Midbrain (tissue), 1 donor: Measurements from ENCODE around the gene IL11.

Experiments used
- DNase-seq: peaks from one replicate; lab custom pipeline; 2025; lab: John Stamatoyannopoulos, UW

IL11 gene

DNA sequence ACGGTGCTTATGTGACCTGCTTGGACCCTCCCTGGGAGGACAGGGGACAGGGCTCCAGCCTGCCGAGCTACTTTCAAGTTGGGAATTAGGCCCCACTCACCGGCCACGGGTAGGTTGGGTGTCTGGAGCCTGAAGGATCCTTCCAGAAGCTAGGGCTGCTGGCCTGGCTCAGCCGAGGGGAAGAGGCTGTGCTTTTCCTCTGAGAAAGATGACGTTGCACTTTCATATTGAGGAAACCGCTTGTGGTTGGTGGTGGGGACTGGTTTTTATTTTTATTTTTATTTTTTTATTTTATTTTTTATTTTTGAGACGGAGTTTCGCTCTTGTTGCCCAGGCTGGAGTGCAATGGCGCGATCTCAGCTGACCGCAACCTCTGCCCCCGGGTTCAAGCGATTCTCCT, 45.1 kb downstream of the IL11 start, which contains the start of gene TMEM150B:
TSS of gene TMEM150B (minus strand) at position 170 of the 400 bp plus-strand sequence. CDS start 4,305 bp downstream, outside the sequence.
- DNase-seq: peak; percentile 2

DNA sequence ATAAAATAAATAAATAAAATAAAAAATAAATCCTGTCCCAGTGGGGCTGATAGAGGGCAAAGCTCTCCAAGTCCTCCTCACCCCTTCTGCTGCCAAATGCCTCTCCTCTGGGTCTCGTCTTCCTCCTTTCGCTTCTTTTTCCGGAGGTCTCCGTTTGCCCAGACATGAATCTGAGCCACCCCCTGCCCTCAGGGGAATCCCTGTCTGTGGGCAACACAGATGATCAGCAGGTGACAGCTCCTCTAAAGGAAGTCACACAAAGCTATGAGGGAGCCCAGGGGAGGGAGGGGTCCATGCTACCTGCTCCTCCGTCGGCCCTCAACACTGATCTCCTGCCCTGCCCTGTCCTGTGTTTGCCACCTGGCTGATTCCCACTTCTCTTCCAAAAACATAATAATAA, 45.6 kb downstream of the IL11 start:
- no peak for DNase-seq

DNA sequence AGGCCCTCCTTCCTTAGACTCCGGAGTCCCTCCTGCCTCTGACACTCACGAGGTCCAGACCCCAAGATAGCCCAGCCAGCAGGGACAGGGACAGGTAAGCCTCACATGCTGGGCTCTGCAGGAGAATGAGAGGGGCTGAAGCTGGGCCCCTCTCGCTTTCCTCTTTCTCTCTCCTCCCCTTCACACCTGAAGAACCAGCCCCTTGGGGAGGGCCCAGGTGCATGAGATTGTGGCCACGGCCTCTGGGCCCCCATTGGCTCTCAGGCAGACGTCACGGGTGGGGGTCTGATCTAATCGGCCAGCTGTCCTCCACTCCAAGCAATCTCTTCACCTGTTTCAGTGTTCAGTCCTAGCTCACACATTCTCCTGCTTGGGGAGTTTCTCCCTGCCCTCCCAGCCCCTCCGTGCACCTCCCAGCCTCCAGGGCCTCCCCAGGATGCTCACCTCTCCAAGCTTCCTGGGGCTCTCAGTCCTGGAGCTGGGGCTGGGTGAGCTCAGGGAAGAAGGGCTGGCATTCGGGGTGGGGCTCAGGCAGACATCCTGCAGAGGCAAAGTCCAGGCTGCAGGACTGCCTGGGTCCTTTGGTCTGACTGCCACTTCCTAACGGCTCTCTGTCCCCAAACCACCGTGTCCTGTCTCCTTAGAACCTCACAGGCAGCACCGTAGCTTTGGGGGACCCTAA, 47.9 kb downstream of the IL11 start:
- DNase-seq: no peak

GRCh38 chr19:55321466-55322137, 48.7 kb downstream of the IL11 start:
- no peak for DNase-seq

DNA sequence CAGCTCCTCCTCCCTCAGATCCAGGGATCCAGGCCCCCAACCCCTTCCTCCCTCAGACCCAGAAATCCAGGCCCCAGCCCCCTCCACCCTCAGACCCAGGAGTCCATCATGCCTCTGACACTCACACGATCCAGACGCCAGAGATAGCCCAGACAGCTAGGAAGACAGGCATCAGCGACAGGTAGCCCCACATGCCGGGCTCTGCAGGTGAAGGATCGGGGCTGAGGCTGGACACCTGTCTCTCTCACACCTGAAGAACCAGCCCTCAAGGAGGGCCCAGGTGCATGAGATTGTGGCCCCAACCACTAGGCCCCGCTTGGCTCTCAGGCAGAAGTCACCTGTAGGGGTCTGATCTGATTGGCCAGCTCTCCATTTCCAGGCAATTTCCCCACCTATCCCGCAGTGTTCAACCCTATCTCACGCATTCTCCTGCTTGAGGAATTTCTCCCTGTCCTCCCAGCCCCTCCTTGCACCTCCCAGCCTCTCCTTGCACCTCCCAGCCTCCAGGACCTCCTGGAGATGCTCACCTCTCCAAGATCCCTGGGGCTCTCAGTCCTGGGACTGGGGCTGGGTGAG, 49.3 kb downstream of the IL11 start:
- no peak for DNase-seq

DNA sequence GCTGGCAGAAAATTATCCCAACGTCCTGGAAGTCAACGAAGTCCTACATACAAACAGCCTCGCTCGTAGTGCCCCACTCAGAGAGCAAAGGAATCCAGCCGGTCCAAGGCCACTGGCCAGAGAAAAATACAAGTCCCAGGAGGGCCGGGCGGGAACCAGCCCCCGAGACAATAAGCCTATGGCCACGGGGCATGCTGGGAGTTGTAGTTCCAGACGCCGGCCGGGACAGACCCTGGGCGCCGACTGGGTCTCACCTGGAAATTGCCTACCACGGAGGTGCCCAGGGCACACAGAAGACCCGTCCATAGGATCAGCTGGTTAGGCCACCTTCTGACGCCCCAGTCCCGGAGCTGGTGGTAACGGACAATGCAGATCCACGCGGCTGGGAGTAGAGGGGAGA, 50.5 kb downstream of the IL11 start:
- DNase-seq: no peak

GRCh38 chr19:55316646-55317045, 53.6 kb downstream of the IL11 start:
- no peak for DNase-seq

GRCh38 chr19:55315956-55316525, 54.2 kb downstream of the IL11 start:
- DNase-seq: no peak

DNA sequence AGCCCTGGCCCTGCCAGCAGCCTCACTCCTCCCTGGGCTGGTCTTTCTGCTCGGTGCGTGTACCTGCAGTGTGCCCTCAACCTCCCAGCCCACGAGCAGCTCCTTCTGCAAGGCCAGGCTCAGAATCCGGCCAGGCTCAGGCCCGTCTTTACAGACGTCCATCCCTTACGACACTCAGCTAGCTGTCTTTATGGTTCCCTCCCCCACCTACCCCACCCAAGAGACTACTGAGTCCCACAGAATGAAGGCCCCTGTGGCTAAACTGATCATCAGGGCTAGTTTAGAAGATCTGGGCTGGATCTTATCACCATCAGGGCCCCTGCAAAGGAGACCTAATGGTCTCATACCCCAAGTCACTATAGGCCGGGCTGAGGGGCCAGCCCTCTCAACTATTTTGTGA, 55.9 kb downstream of the IL11 start:
- no peak for DNase-seq
